Measurements from ENCODE around the gene B4GAT1. TPM values are rescaled to one million over a fixed set of nuclear protein-coding genes. Genes with fewer than 3 reads are reported as not detected.
A peak's percentile ranks its signal among the peaks of the same experiment; 100 is the strongest.
"Not testable (repeated sequence)": the region's sequence is repeated elsewhere in the genome, so short reads cannot be mapped to it uniquely, and the experiment has no call there.

B4GAT1 gene
- total and polyA plus RNA-seq, 2 experiments from 2014 or later: 129 to 194 TPM

DNA sequence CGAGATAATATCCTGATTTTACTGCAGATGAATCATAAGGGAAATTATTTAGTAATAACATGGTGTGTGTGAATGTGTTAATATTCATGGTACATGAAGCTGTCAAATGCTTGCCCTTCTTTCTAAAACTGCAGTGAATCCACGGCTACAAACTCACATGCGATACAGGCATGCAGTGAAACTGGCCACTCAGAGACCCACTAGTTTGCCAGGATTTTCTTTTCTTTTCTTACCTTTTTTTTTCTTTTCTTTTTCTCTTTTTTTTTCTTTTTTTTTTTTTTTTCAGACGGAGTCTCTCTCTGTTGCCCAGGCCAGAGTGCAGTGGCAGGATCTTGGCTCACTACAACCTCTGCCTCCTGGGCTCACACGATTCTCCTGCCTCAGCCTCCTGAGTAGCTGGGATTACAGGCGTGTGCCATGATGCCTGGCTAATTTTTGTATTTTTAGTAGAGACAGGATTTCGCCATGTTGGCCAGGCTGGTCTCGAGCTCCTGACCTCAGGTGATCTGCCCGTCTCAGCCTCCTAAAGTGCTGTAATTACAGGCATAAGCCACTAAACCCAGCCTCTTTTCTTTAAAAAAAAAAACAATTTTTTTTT is 26.4 kb upstream of the B4GAT1 start:
- H3K4me3 ChIP-seq; DNase-seq (ENCODE audit: low read depth in 1 of 2, low spot score in 1 of 2); H3K27me3 ChIP-seq; H3K36me3 ChIP-seq; H3K9me3 ChIP-seq (ENCODE audit: low read depth): not testable (repeated sequence)
- Histone ChIP-seq H3K4me1 (ENCODE audit: low read depth) (peaks cover 18% of the 10 kb centered on the region), H3K27ac (peak overlapping the region; percentile 95)

DNA sequence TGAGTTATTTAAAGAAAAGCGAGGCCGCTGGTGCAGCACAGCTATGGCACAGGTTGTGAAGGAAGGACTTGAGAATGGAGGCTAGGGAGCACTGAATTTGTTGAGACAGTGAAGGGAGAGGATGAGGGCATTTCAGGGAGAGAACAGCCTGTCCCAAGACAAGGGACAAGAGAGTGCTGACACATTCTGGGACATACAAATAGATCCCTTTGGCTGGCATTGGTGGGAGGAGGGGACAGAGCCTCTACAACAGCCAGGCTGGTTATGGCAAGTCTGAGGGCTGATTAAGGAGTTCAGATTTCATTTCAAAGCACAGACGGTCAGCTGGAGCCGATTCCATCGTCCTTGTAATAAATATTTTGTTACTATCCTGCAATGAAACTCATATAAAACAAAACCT is 25.8 kb upstream of the B4GAT1 start:
- Histone ChIP-seq H3K27me3 (no peaks in the 10 kb centered on the region), H3K36me3 (peaks cover 4% of the 10 kb centered on the region), H3K27ac (peak overlapping the region; percentile 95), H3K9me3 (ENCODE audit: low read depth) (no peaks in the 10 kb centered on the region), H3K4me3 (no peak overlapping the region), H3K4me1 (ENCODE audit: low read depth) (peaks cover 18% of the 10 kb centered on the region)
- no peak for TF ChIP-seq CTCF (IDR thresholded peaks at IDR 0.05; ENCODE audit: low read depth, low read length)
- DNase-seq (ENCODE audit: low read depth in 1 of 2, low spot score in 1 of 2): peak in 1 of 2 donors; percentile 42

DNA sequence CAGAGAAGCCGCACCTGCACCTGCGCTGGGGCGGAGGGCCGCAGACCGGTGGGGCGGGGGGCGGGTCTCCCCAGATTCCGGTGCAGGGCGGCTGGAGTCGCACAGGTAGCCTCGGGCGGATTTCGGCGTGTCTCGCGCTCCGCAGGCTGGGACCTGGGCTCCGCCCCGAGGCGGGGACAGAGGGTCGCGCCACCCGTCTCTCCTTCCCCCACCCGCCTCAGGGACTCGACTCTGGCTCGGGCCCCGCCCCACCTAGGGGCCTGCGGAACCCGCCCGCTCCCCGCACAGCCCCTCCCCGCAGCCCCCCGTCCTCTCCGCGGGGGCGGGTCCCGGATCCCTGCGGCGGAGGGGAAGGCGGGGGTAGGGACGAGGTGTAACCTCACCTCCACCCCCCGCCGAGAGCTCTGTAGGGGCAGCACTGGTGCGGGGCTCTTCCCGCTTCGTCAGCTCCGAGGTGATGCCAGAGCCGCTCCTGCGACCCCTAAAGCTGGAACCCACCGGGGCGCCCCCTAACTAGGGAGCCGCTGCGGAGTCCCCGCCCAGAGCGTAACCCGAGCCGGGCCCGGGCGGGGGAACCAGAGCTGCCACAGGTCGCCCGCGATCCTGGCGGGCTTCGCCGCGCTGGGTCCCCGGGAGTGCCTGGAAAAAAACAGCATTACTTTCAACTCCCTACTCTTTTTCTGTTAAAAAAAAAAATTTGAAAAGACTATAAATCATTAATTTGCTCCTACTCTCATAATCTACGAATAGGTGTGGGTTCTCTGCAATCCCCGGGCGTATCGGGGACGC is 24.4 kb upstream of the B4GAT1 start, which contains the start of gene SLC29A2:
Gene SLC29A2, minus strand, starts transcription at position 134 of the 789 bp plus-strand sequence. CDS start 169 bp downstream, outside the sequence.
- no peak for TF ChIP-seq CTCF (IDR thresholded peaks at IDR 0.05; ENCODE audit: low read depth, low read length)
- Histone ChIP-seq H3K27me3 (no peaks in the 10 kb centered on the region), H3K9me3 (ENCODE audit: low read depth) (no peaks in the 10 kb centered on the region), H3K4me3 (peak within 1 kb of the TSS; percentile 81), H3K36me3 (peaks cover 4% of the 10 kb centered on the region), H3K4me1 (ENCODE audit: low read depth) (peaks cover 18% of the 10 kb centered on the region), H3K27ac (peak within 1 kb of the TSS; percentile 95)
- peak in 1 of 2 donors; percentile 96 for DNase-seq (ENCODE audit: low read depth in 1 of 2, low spot score in 1 of 2)

DNA sequence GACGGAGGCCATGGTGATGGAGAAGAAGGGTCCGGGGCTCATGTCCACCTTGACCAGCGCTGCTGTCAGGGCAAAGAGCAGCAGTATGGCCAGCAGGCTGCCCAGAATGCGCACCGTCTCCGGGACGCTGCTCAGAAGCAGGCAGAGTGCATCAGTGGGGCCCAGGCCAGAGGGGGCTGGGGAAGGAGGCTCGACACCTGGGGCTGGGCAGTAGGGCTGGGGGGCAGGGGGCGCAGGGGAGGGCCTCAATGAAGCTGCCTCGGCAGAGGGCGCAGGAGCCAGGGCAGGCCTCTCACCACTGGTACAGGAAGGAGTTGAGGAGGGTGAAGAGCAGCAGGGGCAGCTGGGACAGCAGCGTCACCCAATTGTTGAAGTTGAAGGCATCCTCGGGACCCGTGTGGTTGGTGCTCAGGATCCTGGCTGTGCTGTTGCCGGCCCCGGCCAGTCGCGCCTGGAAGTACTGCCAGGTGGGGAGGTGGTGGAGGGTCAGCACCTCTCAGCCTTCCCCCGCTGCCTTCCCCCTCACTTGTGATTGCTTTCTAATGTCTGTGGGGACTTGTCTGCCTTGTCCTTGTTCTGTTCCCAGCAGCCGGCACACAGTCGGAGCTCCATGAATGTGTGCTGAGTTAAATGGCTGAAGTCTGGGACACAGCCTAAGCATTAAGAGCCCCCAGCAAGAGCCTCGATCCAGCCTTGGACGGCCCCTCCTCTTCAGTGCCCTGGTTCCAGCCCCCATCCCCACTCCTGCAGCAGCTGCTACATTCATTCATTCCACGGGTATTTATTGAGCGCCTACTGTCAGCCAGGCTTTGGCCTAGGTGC is 21.9 kb upstream of the B4GAT1 start:
- DNase-seq (ENCODE audit: low read depth in 1 of 2, low spot score in 1 of 2): no peak
- Histone ChIP-seq H3K4me3 (no peak overlapping the region), H3K36me3 (peaks cover 9% of the 10 kb centered on the region), H3K4me1 (ENCODE audit: low read depth) (peaks cover 18% of the 10 kb centered on the region), H3K27ac (no peak overlapping the region), H3K9me3 (ENCODE audit: low read depth) (no peaks in the 10 kb centered on the region), H3K27me3 (no peaks in the 10 kb centered on the region)
- no peak for TF ChIP-seq CTCF (IDR thresholded peaks at IDR 0.05; ENCODE audit: low read depth, low read length)

GRCh38 chr11:66368484-66368883 is 21.1 kb upstream of the B4GAT1 start:
- Histone ChIP-seq H3K4me3 (no peak overlapping the region), H3K4me1 (ENCODE audit: low read depth) (peaks cover 15% of the 10 kb centered on the region), H3K27ac (no peak overlapping the region), H3K36me3 (peaks cover 9% of the 10 kb centered on the region), H3K9me3 (ENCODE audit: low read depth) (no peaks in the 10 kb centered on the region), H3K27me3 (no peaks in the 10 kb centered on the region)
- no peak for DNase-seq (ENCODE audit: low read depth in 1 of 2, low spot score in 1 of 2)
- no peak for TF ChIP-seq CTCF (IDR thresholded peaks at IDR 0.05; ENCODE audit: low read depth, low read length)
